ENCODE measurements around the gene PERP. TPM values are rescaled to one million over a fixed set of nuclear protein-coding genes. Genes with fewer than 3 reads are reported as not detected.

The PERP gene
- total RNA-seq, 2 donors from 2014 or later: 4.6 to 8.5 TPM

DNA sequence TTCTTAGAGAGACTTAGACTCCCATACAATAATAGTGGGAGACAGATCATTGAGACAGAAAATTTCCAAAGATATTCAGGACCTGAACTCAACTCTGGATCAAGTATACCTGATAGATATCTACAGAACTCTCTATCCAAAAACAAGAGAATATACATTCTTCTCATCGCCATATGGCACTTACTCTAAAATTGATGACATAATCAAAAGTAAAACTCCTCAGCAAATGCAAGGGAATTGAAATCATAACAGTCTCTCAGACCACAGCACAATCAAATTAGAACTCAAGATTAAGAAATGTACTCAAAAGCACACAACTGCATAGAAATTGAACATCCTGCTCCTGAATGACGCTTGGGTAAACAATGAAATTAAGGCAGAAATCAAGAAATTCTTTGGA lies 28.7 kb downstream of the PERP start:
- Mint-ChIP-seq H3K27me3 (ENCODE audit: low read depth) (peaks cover 47% of the 10 kb centered on the region), H3K36me3 (ENCODE audit: insufficient read depth in 2 of 2) (peaks cover 3 to 5% of the 10 kb centered on the region in 2 donors), H3K27ac (no peak overlapping the region), H3K9me3 (peaks cover 5 to 10% of the 10 kb centered on the region in 2 donors), H3K4me3 (no peak overlapping the region), H3K4me1 (ENCODE audit: low read depth) (no peaks in the 10 kb centered on the region)
- no peak for ATAC-seq (replicated peaks in 1 of 2)
- DNase-seq: no peak

DNA sequence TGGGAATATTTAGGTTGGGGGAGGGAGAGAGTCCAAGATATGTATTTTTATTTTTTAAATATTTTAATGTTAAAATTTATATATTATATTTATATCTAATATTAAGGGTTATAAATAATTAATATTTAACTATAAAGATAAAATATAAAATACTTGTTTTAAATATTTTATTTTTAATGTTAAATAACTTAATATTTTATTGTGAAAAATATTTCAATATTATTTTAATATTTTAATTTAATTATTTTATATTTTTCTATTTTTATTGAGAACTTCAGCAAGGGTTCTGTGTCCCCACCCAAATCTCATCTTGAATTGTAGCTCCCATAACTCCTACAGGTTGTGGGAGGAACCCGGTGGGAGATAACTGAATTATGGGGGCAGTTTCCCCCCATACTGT lies 34.0 kb downstream of the PERP start:
- no peak for DNase-seq
- H3K9me3 Mint-ChIP-seq: peaks cover 5 to 10% of the 10 kb centered on the region in 2 donors
- no peak overlapping the region for H3K4me3 Mint-ChIP-seq
- H3K36me3 Mint-ChIP-seq (ENCODE audit: insufficient read depth in 2 of 2): peaks cover 3 to 5% of the 10 kb centered on the region in 2 donors
- H3K4me1 Mint-ChIP-seq (ENCODE audit: low read depth): no peaks in the 10 kb centered on the region
- no peak for ATAC-seq (replicated peaks in 1 of 2)
- H3K27ac Mint-ChIP-seq: no peak overlapping the region
- H3K27me3 Mint-ChIP-seq (ENCODE audit: low read depth): peaks cover 22% of the 10 kb centered on the region

DNA sequence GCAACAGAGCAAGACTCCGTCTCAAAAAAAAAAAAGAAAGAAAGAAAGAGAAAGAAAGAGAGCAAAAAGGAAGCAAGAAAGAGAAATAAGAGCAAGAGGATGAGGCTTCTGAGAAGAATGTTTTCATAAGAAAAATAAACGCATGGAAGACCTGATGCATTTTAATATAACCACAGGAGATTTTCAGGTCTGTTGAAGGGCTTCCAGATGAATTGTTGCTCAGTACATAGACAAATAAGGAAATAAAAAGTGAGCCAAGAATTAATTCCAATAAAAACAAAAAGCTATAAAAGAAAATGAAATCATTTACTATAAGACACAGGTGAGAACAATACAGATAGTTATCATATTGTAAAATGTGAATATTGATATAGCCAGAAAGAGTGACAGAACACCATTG lies 43.5 kb downstream of the PERP start:
- DNase-seq (no peak), ATAC-seq (replicated peaks in 1 of 2) (no peak)
- H3K9me3 Mint-ChIP-seq: no peaks in the 10 kb centered on the region
- no peak overlapping the region for H3K4me3 Mint-ChIP-seq
- no peaks in the 10 kb centered on the region for H3K36me3 Mint-ChIP-seq (ENCODE audit: insufficient read depth in 2 of 2)
- peaks cover 15% of the 10 kb centered on the region for H3K27me3 Mint-ChIP-seq (ENCODE audit: low read depth)
- H3K4me1 Mint-ChIP-seq (ENCODE audit: low read depth): no peaks in the 10 kb centered on the region
- H3K27ac Mint-ChIP-seq: no peak overlapping the region

DNA sequence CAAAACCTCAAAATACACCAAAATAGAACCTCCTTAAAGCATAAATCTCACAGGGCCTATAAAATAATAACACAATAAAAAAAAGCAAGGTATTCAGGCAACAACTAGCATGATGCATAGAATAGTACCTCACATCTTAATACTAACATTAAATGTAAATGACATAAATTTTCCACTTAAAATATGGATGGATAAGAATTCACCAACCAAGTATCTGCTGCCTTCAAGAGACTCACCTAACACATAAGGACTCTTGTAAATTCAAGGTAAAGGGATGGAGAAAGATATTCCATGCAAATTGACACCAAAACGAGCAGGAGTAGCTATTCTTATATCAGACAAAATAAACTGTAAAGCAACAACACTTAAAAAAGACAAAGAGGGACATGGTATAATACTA lies 52.2 kb downstream of the PERP start:
- Mint-ChIP-seq H3K9me3 (peaks cover 13% of the 10 kb centered on the region in 2 donors), H3K27ac (no peak overlapping the region), H3K27me3 (ENCODE audit: low read depth) (peaks cover 62% of the 10 kb centered on the region), H3K4me1 (ENCODE audit: low read depth) (no peaks in the 10 kb centered on the region), H3K36me3 (ENCODE audit: insufficient read depth in 2 of 2) (peaks cover 3% of the 10 kb centered on the region in 2 donors), H3K4me3 (no peak overlapping the region)
- no peak for DNase-seq
- no peak for ATAC-seq (replicated peaks in 1 of 2)

DNA sequence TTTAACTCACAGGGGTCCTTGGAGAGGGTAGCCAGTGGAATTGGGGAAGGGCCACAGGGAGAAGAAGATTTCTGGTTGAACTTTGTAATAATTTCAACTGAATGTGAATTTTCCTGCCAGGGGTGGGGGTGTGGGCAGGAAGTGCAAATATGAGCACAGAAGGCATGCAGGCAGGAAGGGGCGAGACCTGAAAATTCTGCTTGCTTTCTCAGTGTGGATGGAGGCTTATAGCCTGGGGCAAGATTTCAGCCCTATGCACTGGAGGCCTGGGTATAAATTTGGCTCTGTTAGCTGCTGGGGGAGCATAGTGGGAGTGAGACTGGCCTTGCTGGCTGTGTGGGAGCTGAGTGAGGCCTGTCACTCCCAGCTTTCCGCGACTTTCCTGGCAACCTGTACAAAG lies 54.4 kb downstream of the PERP start:
- Mint-ChIP-seq H3K4me3 (no peak overlapping the region), H3K27ac (no peak overlapping the region)

DNA sequence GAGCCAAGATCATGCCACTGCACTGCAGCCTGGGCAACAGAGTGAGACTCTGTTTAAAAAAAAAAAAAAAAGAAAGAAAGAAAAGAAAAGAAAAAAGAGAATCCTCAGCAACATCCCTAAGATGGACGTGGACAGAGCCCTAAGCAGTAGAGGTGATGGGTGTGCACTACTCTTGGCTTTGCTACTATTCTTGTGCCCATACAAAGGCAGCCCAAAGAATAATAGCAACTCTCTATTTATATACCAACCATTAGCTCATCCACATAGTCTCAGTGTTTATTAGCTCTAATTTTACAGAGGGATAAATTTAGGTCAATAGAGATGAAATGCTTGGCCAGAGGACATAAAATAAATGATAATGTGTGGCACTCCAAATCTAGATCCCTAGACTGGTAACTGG lies 62.2 kb downstream of the PERP start:
- ATAC-seq (replicated peaks in 1 of 2) (no peak), DNase-seq (no peak)
- Mint-ChIP-seq H3K36me3 (ENCODE audit: insufficient read depth in 2 of 2) (no peaks in the 10 kb centered on the region), H3K4me1 (ENCODE audit: low read depth) (no peaks in the 10 kb centered on the region), H3K4me3 (no peak overlapping the region), H3K27me3 (ENCODE audit: low read depth) (peaks cover 20% of the 10 kb centered on the region), H3K27ac (no peak overlapping the region), H3K9me3 (peaks cover 0 to 2% of the 10 kb centered on the region in 2 donors)

More for the DNA sequence above, 54.4 kb downstream of the PERP start:
- Mint-ChIP-seq H3K36me3 (ENCODE audit: insufficient read depth in 2 of 2) (peaks cover 3% of the 10 kb centered on the region in 2 donors), H3K4me1 (ENCODE audit: low read depth) (no peaks in the 10 kb centered on the region), H3K9me3 (peaks cover 13% of the 10 kb centered on the region in 2 donors), H3K27me3 (ENCODE audit: low read depth) (peaks cover 53% of the 10 kb centered on the region)
- no peak for ATAC-seq (replicated peaks in 1 of 2)
- DNase-seq: no peak

DNA sequence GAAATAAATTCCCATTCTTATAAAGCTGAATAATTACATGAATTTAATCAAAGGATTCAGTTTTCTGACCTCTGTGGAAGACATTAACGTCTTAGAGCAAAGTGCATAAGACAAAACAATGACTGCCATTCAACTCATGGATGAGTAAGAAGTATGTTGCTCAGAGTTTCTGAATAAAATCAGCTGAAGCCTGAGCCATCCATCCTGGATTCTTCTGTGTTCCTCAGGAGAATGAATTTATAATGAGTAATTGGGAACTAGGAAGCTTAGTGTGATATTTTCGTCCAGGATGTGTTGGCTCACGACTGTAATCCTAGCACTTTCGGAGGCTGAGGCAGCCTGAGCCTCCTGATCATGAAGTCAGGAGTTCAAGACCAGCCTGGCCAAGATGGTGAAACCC lies 62.8 kb downstream of the PERP start:
- DNase-seq (no peak), ATAC-seq (replicated peaks in 1 of 2) (no peak)
- H3K27ac Mint-ChIP-seq: no peak overlapping the region
- no peaks in the 10 kb centered on the region for H3K4me1 Mint-ChIP-seq (ENCODE audit: low read depth)
- peaks cover 0 to 2% of the 10 kb centered on the region in 2 donors for H3K9me3 Mint-ChIP-seq
- H3K4me3 Mint-ChIP-seq: no peak overlapping the region
- H3K27me3 Mint-ChIP-seq (ENCODE audit: low read depth): peaks cover 20% of the 10 kb centered on the region
- H3K36me3 Mint-ChIP-seq (ENCODE audit: insufficient read depth in 2 of 2): no peaks in the 10 kb centered on the region

Other genes starting within 250 kb of the PERP start
- gene TNFAIP3, start 240.2 kb downstream of the PERP start, total RNA-seq: 100 to 1,000 TPM; 350 to 510 TPM
- gene ARFGEF3, start 54.5 kb upstream of the PERP start, total RNA-seq: under 1 TPM; 0.53 to 0.76 TPM
- gene PBOV1, start 111.1 kb upstream of the PERP start, total RNA-seq: not detected

All from activated T-cell treated with anti-CD3 and anti-CD28 coated beads, Interleukin-2, amount 50 U/mL, for 72 hours (primary cell).